Activated T-cell treated with anti-CD3 and anti-CD28 coated beads for 4 hours (primary cell): ENCODE measurements around the gene SERTM2.
"Not testable (repeated sequence)": the region's sequence is repeated elsewhere in the genome, so short reads cannot be mapped to it uniquely, and the experiment has no call there.

Source experiments
- DNase-seq: peaks from one replicate; pipeline ENCODE4 v3.0.0-alpha.2; 2020

The SERTM2 gene

GRCh38 chrX:111511477-111511876 lies at the start of gene SERTM2:
TSS of gene SERTM2 (plus strand) at chrX:111511645. CDS start at chrX:111518858, 7,213 bp downstream.
- DNase-seq = no peak

GRCh38 chrX:111465669-111466068 lies 45.8 kb upstream of the SERTM2 start:
- DNase-seq = no peak

GRCh38 chrX:111467896-111468295 lies 43.5 kb upstream of the SERTM2 start:
- DNase-seq = no peak

- no peak for DNase-seq
Measured at GRCh38 chrX:111470681-111471403, 40.6 kb upstream of the SERTM2 start.

- no peak for DNase-seq
Measured at GRCh38 chrX:111481896-111482295, 29.5 kb upstream of the SERTM2 start.

GRCh38 chrX:111483135-111483534 lies 28.3 kb upstream of the SERTM2 start:
- DNase-seq = no peak

- no peak for DNase-seq
Measured at GRCh38 chrX:111483881-111484280, 27.6 kb upstream of the SERTM2 start.

- no peak for DNase-seq
Measured at GRCh38 chrX:111490688-111491087, 20.8 kb upstream of the SERTM2 start.

- DNase-seq = no peak
Measured at GRCh38 chrX:111492085-111492484, 19.4 kb upstream of the SERTM2 start.

- no peak for DNase-seq
Measured at GRCh38 chrX:111498538-111499103, 12.8 kb upstream of the SERTM2 start.

- no peak for DNase-seq
Measured at GRCh38 chrX:111503485-111503993, 7.9 kb upstream of the SERTM2 start.

- DNase-seq = no peak
Measured at GRCh38 chrX:111504941-111505340, 6.5 kb upstream of the SERTM2 start.

- no peak for DNase-seq
Measured at GRCh38 chrX:111505783-111506182, 5.7 kb upstream of the SERTM2 start.

GRCh38 chrX:111506826-111507225 lies 4.6 kb upstream of the SERTM2 start:
- DNase-seq = no peak

GRCh38 chrX:111507933-111508332 lies 3.5 kb upstream of the SERTM2 start:
- DNase-seq = no peak

- DNase-seq = no peak
Measured at GRCh38 chrX:111515298-111515697, 3.9 kb downstream of the SERTM2 start.

- DNase-seq = no peak
Measured at GRCh38 chrX:111518667-111519066, 7.2 kb downstream of the SERTM2 start.

- no peak for DNase-seq
Measured at GRCh38 chrX:111519215-111519614, 7.8 kb downstream of the SERTM2 start.

- DNase-seq = no peak
Measured at GRCh38 chrX:111520506-111520905, 9.1 kb downstream of the SERTM2 start.

GRCh38 chrX:111521169-111521568 lies 9.7 kb downstream of the SERTM2 start:
- DNase-seq = no peak

GRCh38 chrX:111543212-111543741 lies 31.8 kb downstream of the SERTM2 start:
- DNase-seq = no peak

- not testable (repeated sequence) for DNase-seq
Measured at GRCh38 chrX:111549235-111549634, 37.8 kb downstream of the SERTM2 start.

- DNase-seq = no peak
Measured at GRCh38 chrX:111555406-111555958, 44.0 kb downstream of the SERTM2 start.

GRCh38 chrX:111560801-111561200 lies 49.4 kb downstream of the SERTM2 start:
- DNase-seq = no peak
